Measurements from ENCODE around the gene GFM2.

The GFM2 gene

GRCh38 chr5:74672215-74672877, 94.6 kb downstream of the GFM2 start:
- in situ Hi-C loops (cut with HindIII; ENCODE audit: low sequenced_read_pairs), result loop anchor here (25.0 kb wide), 1 partner anchor 1085 kb away; no protein-coding TSS in a partner anchor
- H3K4me3 ChIP-seq (ENCODE audit: low read depth, low read length), result no peak overlapping the region
- no peak for TF ChIP-seq CTCF (IDR thresholded peaks at IDR 0.05; ENCODE audit: low read depth, low read length, missing control alignments)
- no peak for DNase-seq (ENCODE audit: low read depth)
